Activated naive CD4-positive, alpha-beta T cell treated with anti-CD3 and anti-CD28 coated beads, Interleukin-2, amount 50 U/mL, for 24 hours (primary cell): Measurements from ENCODE around the gene NFE2L3.
"Not testable (repeated sequence)": the region's sequence is repeated elsewhere in the genome, so short reads cannot be mapped to it uniquely, and the experiment has no call there.

Experiments used
- H3K27ac Mint-ChIP-seq: one replicate; pipeline ENCODE4 v1.8.0; 2021; ENCODE audit warnings: mild to moderate bottlenecking, mixed read lengths
- H3K27me3 Mint-ChIP-seq: one replicate; pipeline ENCODE4 v1.8.0; 2021; ENCODE audit warnings: mixed read lengths
- H3K36me3 Mint-ChIP-seq: one replicate; pipeline ENCODE4 v1.8.0; 2021; ENCODE audit warnings: mixed read lengths
- H3K4me1 Mint-ChIP-seq: one replicate; pipeline ENCODE4 v1.8.0; 2021; ENCODE audit warnings: mixed read lengths
- H3K4me3 Mint-ChIP-seq: one replicate; pipeline ENCODE4 v1.8.0; 2021; ENCODE audit warnings: mild to moderate bottlenecking, mixed read lengths
- H3K9me3 Mint-ChIP-seq: one replicate; pipeline ENCODE4 v1.8.0; 2021; ENCODE audit warnings: mixed read lengths

NFE2L3 gene

DNA sequence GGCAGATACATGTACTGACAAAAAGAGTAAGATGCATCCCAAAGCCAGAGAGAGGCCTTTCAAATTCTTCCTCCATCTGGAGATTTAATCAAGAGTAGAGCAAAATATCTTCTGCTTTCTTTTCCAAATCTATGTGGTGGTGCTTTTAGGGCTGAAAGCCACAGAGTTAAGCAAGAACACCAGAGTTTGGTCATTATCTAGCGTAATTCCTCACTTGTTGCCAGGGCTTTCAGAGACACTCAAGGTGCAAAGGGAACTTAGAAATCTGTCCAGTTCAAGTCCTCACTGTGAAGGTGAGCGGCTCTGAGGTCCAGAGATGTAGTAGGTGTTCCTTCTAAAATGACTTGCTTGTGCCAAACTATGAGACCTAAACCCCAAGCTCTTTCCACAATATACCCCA lies 10.9 kb upstream of the NFE2L3 start:
- peaks cover 2% of the 10 kb centered on the region for H3K36me3 Mint-ChIP-seq
- no peaks in the 10 kb centered on the region for H3K27me3 Mint-ChIP-seq
- H3K4me3 Mint-ChIP-seq: no peak overlapping the region
- H3K4me1 Mint-ChIP-seq: no peaks in the 10 kb centered on the region
- H3K27ac Mint-ChIP-seq: no peak overlapping the region
- H3K9me3 Mint-ChIP-seq: no peaks in the 10 kb centered on the region

DNA sequence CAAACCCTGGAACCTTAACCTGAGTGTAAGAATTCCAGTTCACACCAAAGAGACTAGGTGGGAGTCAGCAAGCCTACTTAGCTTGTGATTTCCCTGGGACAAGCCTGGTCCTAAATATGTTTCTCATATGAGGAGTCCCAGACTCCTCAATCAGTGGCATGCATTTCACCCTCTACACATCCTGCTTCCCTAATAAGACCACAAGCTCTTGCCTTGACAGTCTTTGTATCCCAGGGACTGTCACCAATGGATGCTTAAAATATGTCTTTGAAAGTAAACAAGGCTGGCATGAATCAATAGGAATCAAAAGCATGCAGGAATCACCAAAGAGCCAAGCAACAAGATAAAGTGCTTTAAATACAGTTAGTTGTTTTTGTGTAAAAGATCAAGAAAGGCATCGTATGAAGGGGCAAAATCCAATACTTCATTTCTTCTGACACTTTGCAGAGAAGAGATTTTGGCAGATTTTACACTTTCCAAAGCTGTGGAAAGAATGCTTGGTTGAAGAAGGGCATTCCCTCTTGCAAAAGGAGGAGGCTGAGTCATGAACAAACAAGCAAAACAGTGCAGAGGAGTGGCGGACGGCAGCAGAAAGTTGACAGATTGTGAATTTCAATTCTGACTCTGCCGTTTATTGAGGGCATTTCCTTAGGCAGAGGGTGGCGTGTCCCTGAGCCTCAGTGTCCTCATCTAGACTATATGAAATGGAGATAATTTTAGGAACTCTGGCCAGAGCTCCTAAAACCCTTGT lies 8.5 kb upstream of the NFE2L3 start:
- Mint-ChIP-seq H3K4me3 (no peak overlapping the region), H3K27ac (no peak overlapping the region), H3K36me3 (peaks cover 2% of the 10 kb centered on the region), H3K4me1 (no peaks in the 10 kb centered on the region), H3K9me3 (no peaks in the 10 kb centered on the region), H3K27me3 (no peaks in the 10 kb centered on the region)

DNA sequence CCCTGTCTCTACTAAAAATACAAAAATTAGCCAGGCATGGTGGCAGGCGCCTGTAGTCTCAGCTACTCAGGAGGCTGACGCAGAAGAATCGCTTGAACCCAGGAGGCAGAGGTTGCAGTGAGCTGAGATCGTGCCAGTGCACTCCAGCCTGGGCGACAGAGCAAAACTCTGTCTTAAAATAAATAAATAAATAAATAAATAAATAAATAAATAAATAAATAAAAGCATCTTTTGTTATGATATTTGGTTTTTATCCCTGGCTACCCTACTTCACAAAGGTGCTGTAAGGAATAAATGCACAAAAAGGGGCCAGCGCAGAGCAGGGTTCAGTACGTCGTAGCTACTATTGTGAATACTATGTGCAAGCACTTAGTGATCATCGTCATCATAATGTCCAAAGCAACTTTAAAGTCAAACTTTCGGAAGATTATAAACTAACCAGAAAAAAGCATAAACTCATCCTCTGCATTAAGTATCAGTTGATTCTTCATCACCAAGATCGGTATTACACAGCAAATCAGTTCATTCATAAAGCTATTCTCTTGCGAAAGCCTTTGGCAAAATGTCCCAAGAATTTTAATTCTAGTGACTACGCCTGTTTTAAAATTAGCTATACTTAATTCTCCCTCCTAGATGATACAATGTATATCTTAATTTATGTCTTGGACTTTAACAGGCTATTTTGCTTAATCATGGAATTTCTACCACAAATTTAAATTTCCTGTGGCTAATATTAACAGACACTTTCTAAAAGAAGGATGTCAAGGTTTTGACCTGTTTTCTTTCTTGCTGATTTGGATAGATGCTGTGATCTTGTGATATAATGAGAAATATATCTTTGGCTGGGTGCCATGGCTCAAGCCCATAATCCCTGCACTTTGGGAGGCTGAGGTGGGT lies 7.6 kb upstream of the NFE2L3 start:
- Mint-ChIP-seq H3K36me3 (peaks cover 2% of the 10 kb centered on the region), H3K4me1 (no peaks in the 10 kb centered on the region), H3K9me3 (no peaks in the 10 kb centered on the region), H3K27me3 (no peaks in the 10 kb centered on the region), H3K27ac (peak overlapping the region; percentile 55), H3K4me3 (no peak overlapping the region)

DNA sequence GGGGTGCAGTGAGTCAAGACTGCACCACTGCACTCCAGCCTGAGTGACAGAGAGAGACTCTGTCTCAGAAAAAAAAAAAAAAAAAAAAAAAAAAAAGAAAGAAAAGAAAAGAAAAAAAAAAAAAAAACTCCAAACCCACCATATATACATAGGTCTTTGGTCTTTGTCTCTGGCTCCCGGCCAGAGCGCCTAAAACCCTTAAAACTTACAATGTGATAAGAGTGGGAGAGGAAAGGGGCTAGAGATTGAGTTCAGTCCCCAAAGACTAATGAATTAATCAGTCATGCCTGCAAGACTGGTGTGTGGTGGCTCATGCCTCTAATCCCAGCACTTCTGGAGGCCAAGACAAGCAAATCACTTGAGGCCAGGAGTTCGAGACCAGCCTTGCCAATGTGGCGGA lies 6.8 kb upstream of the NFE2L3 start:
- no peak overlapping the region for H3K4me3 Mint-ChIP-seq
- no peaks in the 10 kb centered on the region for H3K4me1 Mint-ChIP-seq
- no peak overlapping the region for H3K27ac Mint-ChIP-seq
- H3K9me3 Mint-ChIP-seq: no peaks in the 10 kb centered on the region
- no peaks in the 10 kb centered on the region for H3K27me3 Mint-ChIP-seq
- H3K36me3 Mint-ChIP-seq: peaks cover 2% of the 10 kb centered on the region

DNA sequence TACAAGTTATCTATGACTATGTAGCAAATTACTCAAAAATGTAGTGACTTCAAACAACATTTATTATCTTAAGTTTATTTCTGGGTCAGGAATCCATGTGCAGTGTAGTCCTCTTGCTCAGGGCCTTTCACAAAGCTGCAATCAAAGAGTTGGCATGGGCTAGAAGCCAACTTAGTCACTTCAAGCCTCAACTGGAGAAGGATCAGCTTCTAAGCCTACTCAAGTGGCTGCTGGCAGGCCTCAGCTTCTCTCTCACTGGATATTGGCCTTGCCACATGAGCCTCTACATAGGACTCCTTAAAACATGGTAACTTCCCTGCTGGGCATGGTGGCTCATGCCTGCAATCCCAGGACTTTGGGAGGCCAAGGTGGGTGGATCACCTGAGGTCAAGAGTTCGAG lies 5.0 kb upstream of the NFE2L3 start:
- H3K4me3 Mint-ChIP-seq: no peak overlapping the region
- H3K4me1 Mint-ChIP-seq: peaks cover 13% of the 10 kb centered on the region
- no peak overlapping the region for H3K27ac Mint-ChIP-seq
- H3K9me3 Mint-ChIP-seq: no peaks in the 10 kb centered on the region
- no peaks in the 10 kb centered on the region for H3K27me3 Mint-ChIP-seq
- peaks cover 2% of the 10 kb centered on the region for H3K36me3 Mint-ChIP-seq

DNA sequence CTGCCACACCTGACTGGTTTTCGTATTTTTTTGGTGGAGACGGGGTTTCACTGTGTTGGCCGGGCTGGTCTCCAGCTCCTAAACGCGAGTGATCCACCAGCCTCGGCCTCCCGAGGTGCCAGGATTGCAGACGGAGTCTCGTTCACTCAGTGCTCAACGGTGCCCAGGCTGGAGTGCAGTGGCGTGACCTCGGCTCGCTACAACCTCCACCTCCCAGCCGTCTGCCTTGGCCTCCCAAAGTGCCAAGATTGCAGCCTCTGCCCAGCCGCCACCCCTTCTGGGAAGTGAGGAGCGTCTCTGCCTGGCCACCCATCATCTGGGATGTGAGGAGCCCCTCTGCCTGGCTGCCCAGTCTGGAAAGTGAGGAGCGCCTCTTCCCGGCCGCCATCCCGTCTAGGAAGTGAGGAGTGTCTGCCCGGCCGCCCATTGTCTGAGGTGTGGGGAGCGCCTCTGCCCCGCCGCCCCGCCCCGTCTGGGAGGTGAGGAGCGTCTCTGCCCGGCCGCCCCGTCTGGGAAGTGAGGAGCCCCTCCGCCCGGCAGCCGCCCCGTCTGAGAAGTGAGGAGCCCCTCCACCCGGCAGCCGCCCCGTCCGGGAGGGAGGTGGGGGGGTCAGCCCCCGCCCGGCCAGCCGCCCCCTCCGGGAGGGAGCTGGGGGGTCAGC lies 4.2 kb upstream of the NFE2L3 start:
- H3K27me3 Mint-ChIP-seq, H3K36me3 Mint-ChIP-seq, H3K9me3 Mint-ChIP-seq, H3K4me3 Mint-ChIP-seq, H3K27ac Mint-ChIP-seq: not testable (repeated sequence)
- H3K4me1 Mint-ChIP-seq: peaks cover 13% of the 10 kb centered on the region

DNA sequence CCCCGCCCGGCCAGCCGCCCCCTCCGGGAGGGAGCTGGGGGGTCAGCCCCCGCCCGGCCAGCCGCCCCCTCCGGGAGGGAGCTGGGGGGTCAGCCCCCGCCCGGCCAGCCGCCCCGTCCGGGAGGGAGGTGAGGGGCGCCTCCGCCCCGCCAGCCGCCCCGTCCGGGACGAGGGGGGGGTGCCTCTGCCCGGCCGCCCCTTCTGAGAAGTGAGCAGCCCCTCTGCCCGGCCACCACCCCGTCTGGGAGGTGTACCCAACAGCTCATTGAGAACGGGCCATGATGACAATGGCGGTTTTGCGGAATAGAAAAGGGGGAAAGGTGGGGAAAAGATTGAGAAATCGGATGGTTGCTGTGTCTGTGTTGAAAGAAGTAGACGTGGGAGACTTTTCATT lies 3.7 kb upstream of the NFE2L3 start:
- H3K4me1 Mint-ChIP-seq: peaks cover 16% of the 10 kb centered on the region
- not testable (repeated sequence) for H3K36me3 Mint-ChIP-seq, H3K4me3 Mint-ChIP-seq, H3K27me3 Mint-ChIP-seq, H3K27ac Mint-ChIP-seq, H3K9me3 Mint-ChIP-seq

DNA sequence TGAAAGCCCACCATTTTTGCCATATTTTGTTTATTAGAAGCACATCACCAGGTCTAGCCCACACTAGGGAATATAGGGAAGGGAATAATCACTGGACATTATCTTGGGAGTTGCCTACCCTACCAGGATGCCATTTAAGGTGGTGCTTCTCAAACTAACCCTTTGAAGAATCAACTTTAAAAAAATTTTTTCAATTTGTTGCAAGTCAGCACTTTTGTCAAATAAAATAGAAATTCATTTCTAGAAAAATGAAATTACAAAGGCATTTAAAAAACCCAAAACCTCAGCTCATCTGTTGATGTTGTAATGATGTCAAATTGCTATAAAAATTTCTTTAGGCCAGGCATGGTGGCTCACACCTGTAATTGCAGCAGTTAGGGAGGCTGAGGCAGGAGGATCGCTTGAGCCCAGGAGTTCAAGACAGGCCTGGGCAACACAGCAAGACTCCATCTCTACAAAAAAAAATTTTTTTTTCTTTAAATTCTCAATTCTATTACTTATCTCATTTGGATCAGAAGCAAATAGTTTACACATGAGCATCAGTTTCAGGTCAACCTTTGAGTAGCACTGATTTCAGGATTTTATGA lies 2.5 kb upstream of the NFE2L3 start:
- Mint-ChIP-seq H3K4me3 (no peak overlapping the region), H3K36me3 (peaks cover 4% of the 10 kb centered on the region), H3K9me3 (no peaks in the 10 kb centered on the region), H3K27ac (no peak overlapping the region), H3K4me1 (peaks cover 28% of the 10 kb centered on the region), H3K27me3 (no peaks in the 10 kb centered on the region)

DNA sequence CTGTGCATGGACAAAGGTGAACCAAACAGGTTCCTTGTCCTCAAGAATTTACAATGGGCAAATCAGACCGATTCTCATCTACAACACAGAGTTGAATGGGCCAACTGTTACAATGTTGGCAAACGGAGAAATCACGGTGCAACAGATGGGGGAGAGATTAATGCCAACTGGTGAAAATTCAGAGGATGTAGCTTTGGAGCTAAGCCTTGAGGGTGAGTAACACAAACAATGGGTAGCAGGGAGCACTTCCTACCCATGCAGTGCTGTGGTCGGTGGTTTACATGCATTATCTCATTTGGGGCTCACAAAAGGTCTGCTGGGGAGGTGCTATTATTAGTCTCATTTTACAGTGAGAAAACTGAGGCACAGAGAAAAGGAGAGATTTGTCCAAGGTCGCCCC lies 902 bp upstream of the NFE2L3 start:
- Mint-ChIP-seq H3K27ac (peak overlapping the region; percentile 69), H3K27me3 (no peaks in the 10 kb centered on the region), H3K36me3 (peaks cover 2% of the 10 kb centered on the region), H3K9me3 (no peaks in the 10 kb centered on the region), H3K4me3 (peak overlapping the region; percentile 87), H3K4me1 (peaks cover 44% of the 10 kb centered on the region)

DNA sequence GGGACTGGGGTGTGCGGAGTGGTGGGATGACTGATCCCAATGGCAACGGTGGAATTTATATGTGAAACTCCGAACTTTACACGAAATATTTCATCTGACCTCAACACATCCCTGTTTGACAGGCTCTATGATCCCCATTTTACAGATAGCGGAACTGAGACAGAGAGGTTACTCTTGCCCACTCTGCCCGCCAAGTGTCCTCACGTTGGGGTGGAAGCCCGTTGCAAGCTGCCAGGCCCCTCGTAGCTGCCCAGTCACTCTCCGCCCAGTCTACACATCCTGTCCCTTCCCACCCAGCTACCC lies 397 bp upstream of the NFE2L3 start:
- H3K4me1 Mint-ChIP-seq: peaks cover 49% of the 10 kb centered on the region
- H3K27ac Mint-ChIP-seq: peak overlapping the region; percentile 90
- H3K9me3 Mint-ChIP-seq: no peaks in the 10 kb centered on the region
- H3K36me3 Mint-ChIP-seq: peaks cover 2% of the 10 kb centered on the region
- H3K4me3 Mint-ChIP-seq: peak overlapping the region; percentile 87
- H3K27me3 Mint-ChIP-seq: no peaks in the 10 kb centered on the region

DNA sequence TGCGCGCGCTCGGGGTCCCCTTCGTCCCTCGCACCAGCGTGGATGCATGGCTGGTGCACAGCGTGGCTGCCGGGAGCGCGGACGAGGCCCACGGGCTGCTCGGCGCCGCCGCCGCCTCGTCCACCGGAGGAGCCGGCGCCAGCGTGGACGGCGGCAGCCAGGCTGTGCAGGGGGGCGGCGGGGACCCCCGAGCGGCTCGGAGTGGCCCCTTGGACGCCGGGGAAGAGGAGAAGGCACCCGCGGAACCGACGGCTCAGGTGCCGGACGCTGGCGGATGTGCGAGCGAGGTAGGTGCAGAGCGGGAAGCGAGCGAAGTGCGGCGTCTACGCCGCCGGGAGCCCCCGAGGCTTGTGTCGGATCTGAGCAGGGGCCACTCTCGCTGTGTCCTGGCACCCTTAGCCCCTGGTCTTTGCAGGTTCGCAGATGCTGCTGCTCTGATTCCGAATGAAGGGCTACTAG lies 813 bp downstream of the NFE2L3 start:
- Mint-ChIP-seq H3K4me1 (peaks cover 59% of the 10 kb centered on the region), H3K27ac (peak overlapping the region; percentile 98), H3K4me3 (peak overlapping the region; percentile 96)
- H3K36me3 Mint-ChIP-seq, H3K27me3 Mint-ChIP-seq, H3K9me3 Mint-ChIP-seq: not testable (repeated sequence)

DNA sequence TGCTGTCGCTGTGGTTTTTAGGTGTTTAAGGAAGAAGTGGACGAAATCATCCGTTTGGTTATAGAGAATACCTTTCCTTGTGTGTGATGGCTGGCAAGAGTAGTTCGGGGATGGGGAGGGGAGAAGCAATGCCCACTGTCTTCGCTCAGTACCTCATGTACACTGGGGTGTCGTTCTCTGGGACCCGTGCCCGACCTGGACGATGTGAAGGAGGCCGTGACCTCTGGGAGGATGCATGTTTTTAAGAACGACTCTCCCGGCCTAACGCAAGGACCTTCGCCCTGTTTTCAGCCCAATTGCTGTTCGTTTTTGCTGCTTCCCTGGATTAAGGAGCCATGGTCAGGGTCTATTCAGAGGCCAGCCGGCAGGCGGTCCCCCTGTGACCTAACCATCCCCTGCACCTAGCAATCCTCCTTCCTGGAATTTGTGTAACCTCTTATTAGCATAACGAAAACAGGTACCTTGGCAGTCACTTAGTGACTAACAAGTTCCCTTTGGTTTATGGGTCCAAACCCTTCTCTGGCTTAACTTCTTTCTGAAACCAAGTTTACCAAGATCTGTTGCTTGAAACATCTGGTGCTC lies 1.3 kb downstream of the NFE2L3 start:
- peak overlapping the region; percentile 96 for H3K4me3 Mint-ChIP-seq
- H3K27me3 Mint-ChIP-seq: no peaks in the 10 kb centered on the region
- peaks cover 3% of the 10 kb centered on the region for H3K36me3 Mint-ChIP-seq
- H3K4me1 Mint-ChIP-seq: peaks cover 65% of the 10 kb centered on the region
- peak overlapping the region; percentile 98 for H3K27ac Mint-ChIP-seq
- no peaks in the 10 kb centered on the region for H3K9me3 Mint-ChIP-seq

DNA sequence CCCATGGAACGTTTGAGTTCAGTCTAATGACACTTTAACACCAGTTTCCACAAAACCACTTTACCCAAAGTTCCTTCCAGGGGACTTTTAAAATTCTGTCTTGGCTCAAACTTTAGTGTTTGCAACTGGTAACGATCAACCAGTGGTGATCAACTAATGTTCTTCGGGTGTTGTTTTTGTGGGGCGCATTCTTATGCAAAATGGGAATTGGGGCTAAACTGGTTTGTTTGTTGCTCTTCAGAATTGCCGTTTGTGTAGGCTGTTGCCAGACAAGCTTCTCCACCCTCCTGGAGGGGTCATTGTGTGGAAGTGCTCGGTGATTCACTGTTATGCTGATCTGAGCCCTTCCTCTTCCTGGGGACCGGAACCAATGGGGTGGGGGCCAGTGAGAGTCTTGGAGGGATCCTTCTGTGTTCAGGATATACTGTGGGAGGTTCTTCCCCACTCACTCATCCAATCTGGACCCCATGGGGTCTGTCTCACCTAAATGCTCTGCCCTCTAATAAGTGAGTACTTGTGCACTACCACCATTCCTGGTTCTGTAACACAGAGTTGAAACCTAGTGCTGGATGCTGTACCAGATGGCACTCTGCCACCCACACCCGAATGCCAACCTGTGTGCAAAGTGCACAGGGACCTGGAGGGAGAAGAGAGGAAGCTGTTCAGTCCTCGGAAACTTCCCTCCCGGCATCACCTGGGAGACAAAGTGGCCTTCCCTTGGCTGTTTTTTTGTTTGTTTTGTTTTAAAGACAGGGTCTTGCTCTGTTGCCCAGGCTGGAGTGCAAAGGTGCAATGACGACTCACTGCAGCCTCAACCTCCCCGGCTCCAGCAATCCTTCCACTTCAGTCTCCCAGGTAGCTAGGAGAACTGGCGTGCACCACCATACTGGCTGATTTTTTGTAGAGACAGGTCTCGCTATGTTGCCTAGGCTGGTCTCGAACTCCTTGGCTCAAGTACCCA lies 2.1 kb downstream of the NFE2L3 start:
- Mint-ChIP-seq H3K4me1 (peaks cover 72% of the 10 kb centered on the region), H3K4me3 (peak overlapping the region; percentile 96), H3K27ac (peak overlapping the region; percentile 98), H3K9me3 (no peaks in the 10 kb centered on the region), H3K27me3 (no peaks in the 10 kb centered on the region), H3K36me3 (peaks cover 5% of the 10 kb centered on the region)

DNA sequence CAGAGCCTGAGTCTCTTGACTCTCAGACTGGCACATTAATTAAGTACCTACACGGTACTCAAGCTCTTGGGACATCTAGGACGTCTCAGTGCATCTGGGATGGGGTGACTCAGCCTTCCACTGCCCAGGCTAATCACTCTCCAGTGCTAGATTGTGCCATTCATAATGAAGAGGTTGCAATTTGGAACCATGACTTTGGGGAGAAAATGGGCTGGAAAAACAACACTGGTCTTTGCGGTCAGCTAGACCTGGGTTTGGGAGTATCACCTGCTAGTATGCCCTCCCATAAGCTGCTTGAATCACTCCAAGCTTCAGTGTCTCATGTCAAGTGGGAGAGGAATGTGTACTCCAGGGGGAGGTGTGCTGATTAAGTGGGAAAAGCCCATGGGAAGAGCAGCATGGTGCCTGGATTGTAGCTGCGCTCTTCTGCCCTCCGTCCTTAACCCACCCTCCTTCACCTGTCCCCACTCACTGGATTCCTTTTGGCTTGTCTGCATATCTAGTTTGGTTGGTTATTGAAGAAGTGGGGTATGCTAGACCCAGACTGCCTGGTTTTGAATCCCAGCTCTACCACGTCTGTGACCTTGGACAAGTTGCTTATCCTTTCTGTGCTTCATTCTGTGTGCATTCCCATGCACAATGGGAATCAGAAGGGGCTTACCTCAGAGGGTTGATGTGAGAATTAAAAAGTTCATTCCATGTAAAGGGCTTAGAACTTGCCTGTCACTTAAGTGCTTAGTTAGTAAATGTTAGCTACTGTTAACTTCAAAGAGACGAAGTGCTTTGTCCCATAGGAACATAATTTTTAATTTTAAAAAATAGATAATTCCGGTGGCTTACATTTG lies 3.8 kb downstream of the NFE2L3 start:
- Mint-ChIP-seq H3K4me3 (peak overlapping the region; percentile 76), H3K36me3 (peaks cover 5% of the 10 kb centered on the region), H3K9me3 (no peaks in the 10 kb centered on the region), H3K27ac (peak overlapping the region; percentile 90), H3K4me1 (peaks cover 81% of the 10 kb centered on the region), H3K27me3 (no peaks in the 10 kb centered on the region)
